RWPE1 (cell line): Measurements from ENCODE around the gene FSIP1.

ENCODE experiments used
- CTCF ChIA-PET: fragments of 350-600 bp; sonication (Branson Sonifier 250); formaldehyde crosslinking; extraction: SDS; loops from one replicate; lab custom pipeline; 2021; lab: Yijun Ruan, JAX
- POLR2A ChIA-PET: fragments of 400-600 bp; formaldehyde crosslinking; extraction: SDS; loops from one replicate; lab custom pipeline; 2020; ENCODE audit warnings: antibody characterized with exemption; ENCODE audit not compliant: low non-redundant PET; lab: Yijun Ruan, JAX
- DNase-seq: peaks from one replicate; pipeline ENCODE4 v3.0.0; 2012; ENCODE audit warnings: low spot score
- H3K27ac ChIP-seq: fragments of 450-650 bp; 2 replicates; pipeline ENCODE4 v1.5.1; 2017
- CTCF ChIP-seq: fragments of 450-650 bp; conservative IDR thresholded peaks from 2 replicates; pipeline ENCODE4 v1.5.1; 2017; ENCODE audit warnings: low read depth, mild to moderate bottlenecking

The FSIP1 gene

GRCh38 chr15:39788800-39789565 lies 6.3 kb upstream of the FSIP1 start:
- no peak for DNase-seq
- POLR2A ChIA-PET, result no interaction called here
- no peak overlapping the region for H3K27ac ChIP-seq
- CTCF ChIA-PET, result interaction anchor here (0.6 kb wide), 4 partner anchors 19 to 184 kb away, joined by 3 to 4 read pairs (median 4); no protein-coding TSS in a partner anchor
- TF ChIP-seq CTCF, result no peak

- no peak for TF ChIP-seq CTCF
- no peak overlapping the region for H3K27ac ChIP-seq
- ChIA-PET CTCF (no interaction called here), POLR2A (interaction anchor here (0.7 kb wide), 1 partner anchor 88 kb away, joined by 4 read pairs; no protein-coding TSS in a partner anchor)
- DNase-seq, result no peak
These were observed 5.5 kb upstream of the FSIP1 start for GRCh38 chr15:39788108-39788507.

DNA sequence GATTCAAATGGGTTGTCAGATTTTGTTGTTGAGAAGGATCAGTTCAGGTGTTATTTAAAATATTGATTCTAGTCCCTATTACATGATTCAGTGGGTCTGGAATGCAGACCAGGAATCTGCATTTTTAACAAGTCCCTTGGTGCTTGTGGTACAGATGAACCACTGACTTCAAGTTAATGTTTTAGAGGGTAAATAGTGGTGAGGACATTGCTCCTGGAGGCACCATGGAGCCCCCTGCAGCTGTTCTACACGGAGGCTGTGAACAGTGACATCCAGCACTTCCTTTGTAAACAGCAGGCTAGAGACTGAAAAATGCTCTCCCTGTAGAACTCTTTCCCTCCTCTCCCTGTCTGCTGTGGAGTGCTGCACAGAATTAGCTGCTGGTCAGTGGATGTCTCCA lies 4.8 kb upstream of the FSIP1 start:
- POLR2A ChIA-PET, result no interaction called here
- TF ChIP-seq CTCF, result no peak
- no peak overlapping the region for H3K27ac ChIP-seq
- CTCF ChIA-PET, result interaction anchor here (0.7 to 0.8 kb wide), 2 partner anchors 134 to 145 kb away, joined by 4 to 9 read pairs; no protein-coding TSS in a partner anchor
- DNase-seq, result no peak

DNA sequence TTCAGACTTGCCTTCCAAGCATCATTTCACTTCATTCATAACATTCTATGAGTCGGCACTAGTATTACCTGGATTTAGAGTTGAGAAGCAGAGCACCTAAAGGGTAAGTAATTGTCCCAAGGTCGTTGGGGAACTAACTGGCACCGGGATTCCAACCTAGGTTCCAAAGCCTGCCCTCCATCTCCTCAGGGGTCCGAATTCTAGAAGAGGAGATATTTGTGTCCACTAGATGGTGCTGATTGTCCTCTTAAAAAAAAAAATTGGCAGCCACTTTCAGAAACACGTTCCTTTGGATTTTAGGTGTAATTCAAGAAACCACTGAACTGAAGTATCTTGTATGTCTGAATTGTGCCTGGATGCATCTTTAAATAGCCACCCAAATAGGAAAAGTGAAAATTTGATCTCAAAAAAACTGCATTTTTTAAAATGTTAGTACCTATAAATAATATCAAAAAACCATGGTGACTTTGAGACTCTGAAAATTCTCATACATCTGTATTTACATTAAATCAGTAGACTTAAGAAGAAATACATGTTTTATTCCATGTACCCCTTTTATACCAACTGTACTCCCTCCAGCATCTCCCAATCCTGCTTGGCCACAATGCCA lies 3.9 kb upstream of the FSIP1 start:
- DNase-seq, result peak; percentile 57
- CTCF ChIA-PET, result no interaction called here
- TF ChIP-seq CTCF, result peak; percentile 81
- POLR2A ChIA-PET, result no interaction called here
- H3K27ac ChIP-seq, result no peak overlapping the region

DNA sequence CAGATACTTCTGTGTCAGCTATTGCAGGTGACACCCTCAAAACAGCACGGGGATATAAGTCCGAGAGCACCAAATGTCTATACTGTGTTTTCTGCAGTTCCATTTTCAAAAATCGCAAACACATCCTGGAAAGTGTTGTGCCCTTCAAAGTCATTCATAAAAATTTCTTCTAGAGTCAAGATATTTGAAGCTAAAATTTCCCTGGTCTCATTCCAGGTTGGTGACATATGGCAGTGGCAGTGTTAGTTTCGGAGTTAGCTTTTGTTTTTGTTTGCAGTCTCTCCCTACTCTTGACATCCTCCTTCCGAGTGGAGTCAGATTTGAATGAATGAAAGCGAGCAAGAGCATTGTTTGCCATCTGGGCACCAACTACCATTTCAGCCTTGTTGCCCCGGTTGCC lies 3.2 kb upstream of the FSIP1 start:
- ChIA-PET CTCF (interaction anchor here (0.8 kb wide), 1 partner anchor 134 kb away, joined by 3 read pairs; no protein-coding TSS in a partner anchor), POLR2A (no interaction called here)
- DNase-seq, result no peak
- H3K27ac ChIP-seq, result no peak overlapping the region
- TF ChIP-seq CTCF, result no peak

- TF ChIP-seq CTCF, result no peak
- POLR2A ChIA-PET, result no interaction called here
- no peak for DNase-seq
- H3K27ac ChIP-seq, result no peak overlapping the region
- CTCF ChIA-PET, result interaction anchor here (0.8 kb wide), 1 partner anchor 134 kb away, joined by 3 read pairs; no protein-coding TSS in a partner anchor
These were observed 2.5 kb upstream of the FSIP1 start for GRCh38 chr15:39785139-39785538.
